Neural cell (in vitro differentiated cells): ENCODE measurements around the gene SSUH2. TPM values are rescaled to one million over a fixed set of nuclear protein-coding genes. Genes with fewer than 3 reads are reported as not detected.

Experiments used
- H2AFZ ChIP-seq: fragments of 200-600, 300-800 bp; sonication (generic), shearing (Covaris generic); 2 replicates; pipeline ENCODE4 v1.6.0; 2014; ENCODE audit warnings: low read depth, mild to moderate bottlenecking, antibody characterized with exemption, low read length, moderate library complexity
- H3F3A ChIP-seq: fragments of 200-600 bp; shearing (Covaris generic); 2 replicates; pipeline ENCODE4 v1.6.1; 2016; ENCODE audit warnings: mild to moderate bottlenecking, moderate library complexity, mixed read lengths, antibody characterized with exemption, low read length; ENCODE audit not compliant: insufficient read depth, poor library complexity, severe bottlenecking
- H3K27ac ChIP-seq: fragments of 200-600, 300-800 bp; sonication (generic), shearing (Covaris generic); 2 replicates; pipeline ENCODE4 v1.5.1; 2014; ENCODE audit warnings: mild to moderate bottlenecking, low read length, moderate library complexity
- H3K27me3 ChIP-seq: fragments of 300-800, 200-600 bp; sonication (generic), shearing (Covaris generic); 2 replicates; pipeline ENCODE4 v1.6.0; 2014; ENCODE audit warnings: mild to moderate bottlenecking, low read depth, low read length, moderate library complexity; ENCODE audit not compliant: insufficient read depth
- H3K36me3 ChIP-seq: fragments of 300-800, 200-600 bp; sonication (generic), shearing (Covaris generic); 2 replicates; pipeline ENCODE4 v1.5.1; 2014; ENCODE audit warnings: mild to moderate bottlenecking, antibody characterized with exemption, low read length, moderate library complexity; ENCODE audit not compliant: insufficient read depth
- H3K4me2 ChIP-seq: fragments of 300-800, 200-600 bp; sonication (generic), shearing (Covaris generic); 2 replicates; pipeline ENCODE4 v1.6.0; 2014; ENCODE audit warnings: mild to moderate bottlenecking, low read length
- H3K4me3 ChIP-seq: fragments of 300-800, 200-600 bp; sonication (generic), shearing (Covaris generic); 2 replicates; pipeline ENCODE4 v1.5.1; 2014; ENCODE audit warnings: mild to moderate bottlenecking, low read length, moderate library complexity
- H3K79me2 ChIP-seq: fragments of 200-600 bp; shearing (Covaris generic); replicated peaks from 2 replicates; pipeline ENCODE4 v1.6.0; 2014; ENCODE audit warnings: mild to moderate bottlenecking, low read length, moderate library complexity; ENCODE audit not compliant: insufficient read depth
- H3K9ac ChIP-seq: fragments of 300-800, 200-600 bp; sonication (generic), shearing (Covaris generic); 2 replicates; pipeline ENCODE4 v1.6.1; 2016; ENCODE audit warnings: mild to moderate bottlenecking, low read length, mixed read lengths
- H3K9me2 ChIP-seq: fragments of 200-600 bp; shearing (Covaris generic); 2 replicates; pipeline ENCODE4 v1.6.1; 2016; ENCODE audit warnings: mild to moderate bottlenecking, low read length, mixed read lengths; ENCODE audit not compliant: insufficient read depth
- H3K9me3 ChIP-seq: fragments of 200-600, 300-800 bp; sonication (generic), shearing (Covaris generic); 2 replicates; pipeline ENCODE4 v1.6.1; 2016; ENCODE audit warnings: mild to moderate bottlenecking, mixed run types, low read length, moderate library complexity, mixed read lengths
- H4K20me1 ChIP-seq: fragments of 200-600 bp; shearing (Covaris generic); 2 replicates; pipeline ENCODE4 v1.6.1; 2016; ENCODE audit warnings: mild to moderate bottlenecking, mixed run types; ENCODE audit not compliant: insufficient read depth
- EP300 ChIP-seq: fragments of 450-650 bp; conservative IDR thresholded peaks from 2 replicates; pipeline ENCODE4 v1.6.1; 2014; ENCODE audit warnings: antibody characterized with exemption, mild to moderate bottlenecking, moderate library complexity; ENCODE audit not compliant: poor library complexity, severe bottlenecking
- EZH2 ChIP-seq: fragments of 200-600, 300-800 bp; shearing (Covaris generic), sonication (generic); IDR thresholded peaks from 2 replicates; pipeline ENCODE4 v1.6.1; 2014; ENCODE audit warnings: antibody characterized with exemption, low read length, borderline replicate concordance, mild to moderate bottlenecking; ENCODE audit not compliant: insufficient read depth, poor library complexity, severe bottlenecking
- MXI1 ChIP-seq: fragments of 450-650 bp; conservative IDR thresholded peaks from 2 replicates; pipeline ENCODE4 v1.6.1; 2014; ENCODE audit warnings: antibody characterized with exemption, mild to moderate bottlenecking; ENCODE audit not compliant: poor library complexity, severe bottlenecking
- POLR2AphosphoS5 ChIP-seq: IDR thresholded peaks from 2 replicates; pipeline ENCODE4 v1.6.1; 2012
- RAD21 ChIP-seq: fragments of 450-650 bp; conservative IDR thresholded peaks from 2 replicates; pipeline ENCODE4 v1.6.1; 2014; ENCODE audit warnings: antibody characterized with exemption, mild to moderate bottlenecking, moderate library complexity
- SMC3 ChIP-seq: fragments of 450-650 bp; conservative IDR thresholded peaks from 2 replicates; pipeline ENCODE4 v1.6.1; 2014; ENCODE audit warnings: antibody characterized with exemption, mild to moderate bottlenecking, moderate library complexity; ENCODE audit not compliant: poor library complexity
- TAF1 ChIP-seq: IDR thresholded peaks from 2 replicates; pipeline ENCODE4 v1.6.1; 2012; ENCODE audit warnings: low read depth
- polyA plus RNA-seq: library from polyadenylated mRNA; depleted of rRNA; stranded (reverse); fragments of >200 nt; gene quantifications from 2 replicates; pipeline ENCODE4 v1.2.3, GENCODE V29; 2014
- TF ChIP-seq, protein P1 (sequence below): fragments of 450-650 bp; IDR thresholded peaks from 2 replicates; pipeline ENCODE4 v1.5.1; 2014; ENCODE audit warnings: antibody characterized with exemption, mild to moderate bottlenecking, moderate library complexity; ENCODE audit not compliant: poor library complexity, severe bottlenecking
- TF ChIP-seq, protein P2 (sequence below): IDR thresholded peaks from 2 replicates; pipeline ENCODE4 v1.6.1; 2012; ENCODE audit warnings: borderline replicate concordance

Gene SSUH2
- polyA plus RNA-seq, 1 donor from 2014 or later: 0.88 TPM

- H3K4me3 ChIP-seq: no peak overlapping the region
- no peaks in the 10 kb centered on the region for H3K27me3 ChIP-seq
- no peaks in the 10 kb centered on the region for H4K20me1 ChIP-seq
- H3K9me2 ChIP-seq: no peaks in the 10 kb centered on the region
- no peak overlapping the region for H3K4me2 ChIP-seq
- no peaks in the 10 kb centered on the region for H3K36me3 ChIP-seq
- H3K9ac ChIP-seq: no peak overlapping the region
- H2AFZ ChIP-seq: no peak overlapping the region
- no peak overlapping the region for H3K27ac ChIP-seq
- TF ChIP-seq, protein P1, sequence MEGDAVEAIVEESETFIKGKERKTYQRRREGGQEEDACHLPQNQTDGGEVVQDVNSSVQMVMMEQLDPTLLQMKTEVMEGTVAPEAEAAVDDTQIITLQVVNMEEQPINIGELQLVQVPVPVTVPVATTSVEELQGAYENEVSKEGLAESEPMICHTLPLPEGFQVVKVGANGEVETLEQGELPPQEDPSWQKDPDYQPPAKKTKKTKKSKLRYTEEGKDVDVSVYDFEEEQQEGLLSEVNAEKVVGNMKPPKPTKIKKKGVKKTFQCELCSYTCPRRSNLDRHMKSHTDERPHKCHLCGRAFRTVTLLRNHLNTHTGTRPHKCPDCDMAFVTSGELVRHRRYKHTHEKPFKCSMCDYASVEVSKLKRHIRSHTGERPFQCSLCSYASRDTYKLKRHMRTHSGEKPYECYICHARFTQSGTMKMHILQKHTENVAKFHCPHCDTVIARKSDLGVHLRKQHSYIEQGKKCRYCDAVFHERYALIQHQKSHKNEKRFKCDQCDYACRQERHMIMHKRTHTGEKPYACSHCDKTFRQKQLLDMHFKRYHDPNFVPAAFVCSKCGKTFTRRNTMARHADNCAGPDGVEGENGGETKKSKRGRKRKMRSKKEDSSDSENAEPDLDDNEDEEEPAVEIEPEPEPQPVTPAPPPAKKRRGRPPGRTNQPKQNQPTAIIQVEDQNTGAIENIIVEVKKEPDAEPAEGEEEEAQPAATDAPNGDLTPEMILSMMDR: no peak
- TF ChIP-seq SMC3: no peak
- no peak for TF ChIP-seq EZH2
- TF ChIP-seq EP300: no peak
- TF ChIP-seq MXI1: no peak
- TF ChIP-seq RAD21: no peak
- TF ChIP-seq TAF1: no peak
- TF ChIP-seq, protein P2, sequence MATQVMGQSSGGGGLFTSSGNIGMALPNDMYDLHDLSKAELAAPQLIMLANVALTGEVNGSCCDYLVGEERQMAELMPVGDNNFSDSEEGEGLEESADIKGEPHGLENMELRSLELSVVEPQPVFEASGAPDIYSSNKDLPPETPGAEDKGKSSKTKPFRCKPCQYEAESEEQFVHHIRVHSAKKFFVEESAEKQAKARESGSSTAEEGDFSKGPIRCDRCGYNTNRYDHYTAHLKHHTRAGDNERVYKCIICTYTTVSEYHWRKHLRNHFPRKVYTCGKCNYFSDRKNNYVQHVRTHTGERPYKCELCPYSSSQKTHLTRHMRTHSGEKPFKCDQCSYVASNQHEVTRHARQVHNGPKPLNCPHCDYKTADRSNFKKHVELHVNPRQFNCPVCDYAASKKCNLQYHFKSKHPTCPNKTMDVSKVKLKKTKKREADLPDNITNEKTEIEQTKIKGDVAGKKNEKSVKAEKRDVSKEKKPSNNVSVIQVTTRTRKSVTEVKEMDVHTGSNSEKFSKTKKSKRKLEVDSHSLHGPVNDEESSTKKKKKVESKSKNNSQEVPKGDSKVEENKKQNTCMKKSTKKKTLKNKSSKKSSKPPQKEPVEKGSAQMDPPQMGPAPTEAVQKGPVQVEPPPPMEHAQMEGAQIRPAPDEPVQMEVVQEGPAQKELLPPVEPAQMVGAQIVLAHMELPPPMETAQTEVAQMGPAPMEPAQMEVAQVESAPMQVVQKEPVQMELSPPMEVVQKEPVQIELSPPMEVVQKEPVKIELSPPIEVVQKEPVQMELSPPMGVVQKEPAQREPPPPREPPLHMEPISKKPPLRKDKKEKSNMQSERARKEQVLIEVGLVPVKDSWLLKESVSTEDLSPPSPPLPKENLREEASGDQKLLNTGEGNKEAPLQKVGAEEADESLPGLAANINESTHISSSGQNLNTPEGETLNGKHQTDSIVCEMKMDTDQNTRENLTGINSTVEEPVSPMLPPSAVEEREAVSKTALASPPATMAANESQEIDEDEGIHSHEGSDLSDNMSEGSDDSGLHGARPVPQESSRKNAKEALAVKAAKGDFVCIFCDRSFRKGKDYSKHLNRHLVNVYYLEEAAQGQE: no peak
- TF ChIP-seq POLR2AphosphoS5: no peak
- no peaks in the 10 kb centered on the region for H3K9me3 ChIP-seq
- no peaks in the 10 kb centered on the region for H3F3A ChIP-seq
- no peaks in the 10 kb centered on the region for H3K79me2 ChIP-seq
These were observed 2.8 kb upstream of the SSUH2 start for GRCh38 chr3:8647137-8647985.

GRCh38 chr3:8646313-8646938 lies 1.8 kb upstream of the SSUH2 start:
- no peak overlapping the region for H2AFZ ChIP-seq
- H3K27ac ChIP-seq: no peak overlapping the region
- H3K4me3 ChIP-seq: no peak overlapping the region
- no peak for TF ChIP-seq RAD21
- TF ChIP-seq SMC3: no peak
- no peak for TF ChIP-seq POLR2AphosphoS5
- TF ChIP-seq MXI1: no peak
- TF ChIP-seq, protein P1: no peak
- TF ChIP-seq, protein P2: no peak
- no peak for TF ChIP-seq EZH2
- H3K9me2 ChIP-seq: no peaks in the 10 kb centered on the region
- no peak overlapping the region for H3K4me2 ChIP-seq
- H4K20me1 ChIP-seq: no peaks in the 10 kb centered on the region
- no peaks in the 10 kb centered on the region for H3F3A ChIP-seq
- H3K36me3 ChIP-seq: no peaks in the 10 kb centered on the region
- no peaks in the 10 kb centered on the region for H3K9me3 ChIP-seq
- H3K9ac ChIP-seq: no peak overlapping the region
- H3K79me2 ChIP-seq: no peaks in the 10 kb centered on the region
- H3K27me3 ChIP-seq: no peaks in the 10 kb centered on the region
